Measurements from ENCODE around the gene CDH4. TPM values are rescaled to one million over a fixed set of nuclear protein-coding genes. Genes with fewer than 3 reads are reported as not detected.
A peak's percentile ranks its signal among the peaks of the same experiment; 100 is the strongest.
"Not testable (repeated sequence)": the region's sequence is repeated elsewhere in the genome, so short reads cannot be mapped to it uniquely, and the experiment has no call there.

Gene CDH4
- total and polyA plus RNA-seq, 4 donors: 5.8 to 24.1 (median 17.1) TPM

- H3K27ac ChIP-seq (ENCODE audit: low read depth, low read length); H3K27me3 ChIP-seq (ENCODE audit: control insufficient read depth, insufficient read depth, low read length); DNase-seq (ENCODE audit: low read depth in 4 of 6, low spot score in 6 of 6); H3K4me3 ChIP-seq (ENCODE audit: low read depth, low read length); H3K9me3 ChIP-seq (ENCODE audit: control insufficient read depth, insufficient read depth, low read length); H3K4me1 ChIP-seq (ENCODE audit: control insufficient read depth, insufficient read depth, low read length): not testable (repeated sequence)
- WGBS (ENCODE audit: insufficient coverage): 98% methylated on average over 10 of the region's 13 CpGs
- peaks cover 43% of the 10 kb centered on the region for H3K36me3 ChIP-seq (ENCODE audit: control insufficient read depth, insufficient read depth, low read length)
Observed at GRCh38 chr20:61971595-61971994, 719.5 kb downstream of the CDH4 start.

GRCh38 chr20:61972636-61973508 lies 720.8 kb downstream of the CDH4 start:
- H3K36me3 ChIP-seq (ENCODE audit: control insufficient read depth, insufficient read depth, low read length): peaks cover 48% of the 10 kb centered on the region
- H3K27ac ChIP-seq (ENCODE audit: low read depth, low read length): no peak overlapping the region
- no peaks in the 10 kb centered on the region for H3K9me3 ChIP-seq (ENCODE audit: control insufficient read depth, insufficient read depth, low read length)
- 91% methylated on average over 26 of the region's 27 CpGs for WGBS (ENCODE audit: insufficient coverage)
- no peak for DNase-seq (ENCODE audit: low read depth in 4 of 6, low spot score in 6 of 6)
- no peaks in the 10 kb centered on the region for H3K27me3 ChIP-seq (ENCODE audit: control insufficient read depth, insufficient read depth, low read length)
- peaks cover 11% of the 10 kb centered on the region for H3K4me1 ChIP-seq (ENCODE audit: control insufficient read depth, insufficient read depth, low read length)
- no peak overlapping the region for H3K4me3 ChIP-seq (ENCODE audit: low read depth, low read length)

GRCh38 chr20:61973515-61974356 lies 721.7 kb downstream of the CDH4 start:
- Histone ChIP-seq H3K27ac (ENCODE audit: low read depth, low read length) (no peak overlapping the region), H3K36me3 (ENCODE audit: control insufficient read depth, insufficient read depth, low read length) (peaks cover 52% of the 10 kb centered on the region), H3K4me1 (ENCODE audit: control insufficient read depth, insufficient read depth, low read length) (peaks cover 11% of the 10 kb centered on the region), H3K27me3 (ENCODE audit: control insufficient read depth, insufficient read depth, low read length) (no peaks in the 10 kb centered on the region), H3K4me3 (ENCODE audit: low read depth, low read length) (no peak overlapping the region), H3K9me3 (ENCODE audit: control insufficient read depth, insufficient read depth, low read length) (no peaks in the 10 kb centered on the region)
- 97% methylated on average over 24 of the region's 25 CpGs for WGBS (ENCODE audit: insufficient coverage)
- DNase-seq (ENCODE audit: low read depth in 4 of 6, low spot score in 6 of 6): no peak

GRCh38 chr20:61974357-61974665 lies 722.2 kb downstream of the CDH4 start:
- no peak for DNase-seq (ENCODE audit: low read depth in 4 of 6, low spot score in 6 of 6)
- H3K4me1 ChIP-seq (ENCODE audit: control insufficient read depth, insufficient read depth, low read length): peaks cover 11% of the 10 kb centered on the region
- no peaks in the 10 kb centered on the region for H3K27me3 ChIP-seq (ENCODE audit: control insufficient read depth, insufficient read depth, low read length)
- 95% methylated on average over 14 of the region's 14 CpGs for WGBS (ENCODE audit: insufficient coverage)
- peaks cover 57% of the 10 kb centered on the region for H3K36me3 ChIP-seq (ENCODE audit: control insufficient read depth, insufficient read depth, low read length)
- H3K4me3 ChIP-seq (ENCODE audit: low read depth, low read length): no peak overlapping the region
- H3K27ac ChIP-seq (ENCODE audit: low read depth, low read length): no peak overlapping the region
- H3K9me3 ChIP-seq (ENCODE audit: control insufficient read depth, insufficient read depth, low read length): no peaks in the 10 kb centered on the region

GRCh38 chr20:61975407-61976129 lies 723.5 kb downstream of the CDH4 start:
- H3K9me3 ChIP-seq (ENCODE audit: control insufficient read depth, insufficient read depth, low read length): no peaks in the 10 kb centered on the region
- H3K27ac ChIP-seq (ENCODE audit: low read depth, low read length): no peak overlapping the region
- no peaks in the 10 kb centered on the region for H3K27me3 ChIP-seq (ENCODE audit: control insufficient read depth, insufficient read depth, low read length)
- no peak overlapping the region for H3K4me3 ChIP-seq (ENCODE audit: low read depth, low read length)
- WGBS (ENCODE audit: insufficient coverage): 58% methylated on average over 3 of the region's 11 CpGs
- H3K4me1 ChIP-seq (ENCODE audit: control insufficient read depth, insufficient read depth, low read length): peaks cover 11% of the 10 kb centered on the region
- peak in 1 of 6 donors; percentile 22 for DNase-seq (ENCODE audit: low read depth in 4 of 6, low spot score in 6 of 6)
- H3K36me3 ChIP-seq (ENCODE audit: control insufficient read depth, insufficient read depth, low read length): peaks cover 63% of the 10 kb centered on the region

GRCh38 chr20:61976263-61976643 lies 724.2 kb downstream of the CDH4 start:
- Histone ChIP-seq H3K27me3 (ENCODE audit: control insufficient read depth, insufficient read depth, low read length) (no peaks in the 10 kb centered on the region), H3K4me1 (ENCODE audit: control insufficient read depth, insufficient read depth, low read length) (peaks cover 11% of the 10 kb centered on the region), H3K36me3 (ENCODE audit: control insufficient read depth, insufficient read depth, low read length) (peaks cover 69% of the 10 kb centered on the region), H3K27ac (ENCODE audit: low read depth, low read length) (no peak overlapping the region), H3K4me3 (ENCODE audit: low read depth, low read length) (no peak overlapping the region), H3K9me3 (ENCODE audit: control insufficient read depth, insufficient read depth, low read length) (no peaks in the 10 kb centered on the region)
- 56% methylated on average over 8 of the region's 9 CpGs for WGBS (ENCODE audit: insufficient coverage)
- DNase-seq (ENCODE audit: low read depth in 4 of 6, low spot score in 6 of 6): no peak

- peak in 2 of 6 donors; percentile 23 to 35 for DNase-seq (ENCODE audit: low read depth in 4 of 6, low spot score in 6 of 6)
- Histone ChIP-seq H3K4me3 (ENCODE audit: low read depth, low read length) (no peak overlapping the region), H3K4me1 (ENCODE audit: control insufficient read depth, insufficient read depth, low read length) (peaks cover 11% of the 10 kb centered on the region), H3K27me3 (ENCODE audit: control insufficient read depth, insufficient read depth, low read length) (no peaks in the 10 kb centered on the region), H3K9me3 (ENCODE audit: control insufficient read depth, insufficient read depth, low read length) (no peaks in the 10 kb centered on the region), H3K36me3 (ENCODE audit: control insufficient read depth, insufficient read depth, low read length) (peaks cover 71% of the 10 kb centered on the region), H3K27ac (ENCODE audit: low read depth, low read length) (no peak overlapping the region)
- 81% methylated on average over 23 of the region's 45 CpGs for WGBS (ENCODE audit: insufficient coverage)
Observed at GRCh38 chr20:61976644-61977418, 724.8 kb downstream of the CDH4 start.

GRCh38 chr20:61977419-61977786 lies 725.3 kb downstream of the CDH4 start:
- DNase-seq (ENCODE audit: low read depth in 4 of 6, low spot score in 6 of 6): no peak
- peaks cover 73% of the 10 kb centered on the region for H3K36me3 ChIP-seq (ENCODE audit: control insufficient read depth, insufficient read depth, low read length)
- H3K9me3 ChIP-seq (ENCODE audit: control insufficient read depth, insufficient read depth, low read length): no peaks in the 10 kb centered on the region
- no peak overlapping the region for H3K27ac ChIP-seq (ENCODE audit: low read depth, low read length)
- WGBS (ENCODE audit: insufficient coverage): 95% methylated on average over 6 of the region's 10 CpGs
- no peaks in the 10 kb centered on the region for H3K27me3 ChIP-seq (ENCODE audit: control insufficient read depth, insufficient read depth, low read length)
- peaks cover 11% of the 10 kb centered on the region for H3K4me1 ChIP-seq (ENCODE audit: control insufficient read depth, insufficient read depth, low read length)
- H3K4me3 ChIP-seq (ENCODE audit: low read depth, low read length): no peak overlapping the region

GRCh38 chr20:61978491-61978890 lies 726.4 kb downstream of the CDH4 start:
- no peak for DNase-seq (ENCODE audit: low read depth in 4 of 6, low spot score in 6 of 6)
- WGBS (ENCODE audit: insufficient coverage): over 99% methylated on average over 19 of the region's 20 CpGs

More at GRCh38 chr20:61978491-61978890, 726.4 kb downstream of the CDH4 start:
- H3K27me3 ChIP-seq (ENCODE audit: control insufficient read depth, insufficient read depth, low read length): no peaks in the 10 kb centered on the region
- H3K36me3 ChIP-seq (ENCODE audit: control insufficient read depth, insufficient read depth, low read length): peaks cover 72% of the 10 kb centered on the region
- no peak overlapping the region for H3K27ac ChIP-seq (ENCODE audit: low read depth, low read length)
- H3K9me3 ChIP-seq (ENCODE audit: control insufficient read depth, insufficient read depth, low read length): no peaks in the 10 kb centered on the region
- H3K4me1 ChIP-seq (ENCODE audit: control insufficient read depth, insufficient read depth, low read length): peaks cover 11% of the 10 kb centered on the region
- H3K4me3 ChIP-seq (ENCODE audit: low read depth, low read length): no peak overlapping the region
